Right lobe of liver (tissue), 5 donors: ENCODE measurements around the gene VPS4A. TPM values are rescaled to one million over a fixed set of nuclear protein-coding genes. Genes with fewer than 3 reads are reported as not detected.

Experiments used
- total RNA-seq, 6 experiments: library from RNA; depleted of rRNA in 2 of 6; stranded (reverse); fragments of >200 nt in 2 of 6; fragmentation: NEBNext Ultra II Directional in 3 of 6; extraction: Animal tissue kit (Norgen Biotek cat#: 25700) in 3 of 6; gene quantifications; one replicate each; pipeline versions ENCODE4 v1.1.0 to v1.2.4, GENCODE V29; 2016 to 2023
- donor health status: DM: no; HTN: no; CAD: no.
- donor health status: DM: no; HTN: no; CAD: no.
- donor health status: DM: no; HTN: yes; CAD: no.
- donor health status: DM: no; HTN: yes; CAD: no.

The VPS4A gene
- total RNA-seq, 6 experiments from 2014 or later = 9.6 to 15.3 (median 12.3) TPM

Other genes with a start within 250 kb of the VPS4A start
- gene HAS3, start 205.7 kb upstream of the VPS4A start, total RNA-seq = 1 to 10 TPM in 1 of 6 experiments, under 1 TPM in 5; 0.39 to 1.0 (median 0.63) TPM
- gene CHTF8, start 178.8 kb upstream of the VPS4A start, total RNA-seq = 10 to 100 TPM; 56.6 to 78.3 (median 65.4) TPM
- gene UTP4, start 178.7 kb upstream of the VPS4A start, total RNA-seq = 10 to 100 TPM; 13.9 to 22.2 (median 19.6) TPM
- gene SNTB2, start 124.2 kb upstream of the VPS4A start, total RNA-seq = 10 to 100 TPM in 4 of 6 experiments, 1 to 10 TPM in 2; 7.5 to 13.9 (median 10.6) TPM
- 10 to 100 TPM; 13.5 to 38.5 (median 15.7) TPM for gene PDF, start 19.2 kb downstream of the VPS4A start, total RNA-seq
- 10 to 100 TPM; 16.0 to 35.5 (median 25.3) TPM for gene COG8, start 28.2 kb downstream of the VPS4A start, total RNA-seq
- 10 to 100 TPM in 3 of 6 experiments, 1 to 10 TPM in 3; 6.9 to 11.3 (median 9.4) TPM for gene NIP7, start 28.4 kb downstream of the VPS4A start, total RNA-seq
- 1 to 10 TPM; 1.6 to 9.9 (median 2.6) TPM for gene TMED6, start 40.4 kb downstream of the VPS4A start, total RNA-seq
- gene TERF2, start 74.7 kb downstream of the VPS4A start, total RNA-seq = 10 to 100 TPM in 5 of 6 experiments, 1 to 10 TPM in 1; 9.6 to 14.5 (median 13.5) TPM
- 10 to 100 TPM; 19.1 to 42.1 (median 30.5) TPM for gene CYB5B, start 113.3 kb downstream of the VPS4A start, total RNA-seq